Activated CD4-positive, alpha-beta T cell treated with anti-CD3 and anti-CD28 coated beads for 36 hours (primary cell): ENCODE results near the gene SLC16A11. TPM values are rescaled to one million over a fixed set of nuclear protein-coding genes. Genes with fewer than 3 reads are reported as not detected.
"Not testable (repeated sequence)": the region's sequence is repeated elsewhere in the genome, so short reads cannot be mapped to it uniquely, and the experiment has no call there.

ENCODE experiments used
- ATAC-seq: fragments of 200-7000 bp; cut with Tn5 transposase; one replicate; pipeline ENCODE4 v1.10.0; 2021; ENCODE audit warnings: mild to moderate bottlenecking, moderate library complexity
- CTCF ChIA-PET: fragments of 350-600 bp; sonication (Branson Sonifier 250); formaldehyde crosslinking; loops from one replicate; lab custom pipeline; 2021; ENCODE audit warnings: antibody characterized with exemption; lab: Charles Lee
- POLR2A ChIA-PET: fragments of 350-600 bp; sonication (Branson Sonifier 250); formaldehyde crosslinking; loops from one replicate; lab custom pipeline; 2021; ENCODE audit warnings: antibody characterized with exemption, inconsistent platforms; lab: Charles Lee
- DNase-seq: peaks from one replicate; pipeline ENCODE4 v3.0.0-alpha.2; 2020
- H3K27ac Mint-ChIP-seq: one replicate; pipeline ENCODE4 v1.8.0; 2021; ENCODE audit warnings: mixed read lengths
- H3K27me3 Mint-ChIP-seq: one replicate; pipeline ENCODE4 v1.8.0; 2021; ENCODE audit warnings: mixed read lengths
- H3K36me3 Mint-ChIP-seq: one replicate; pipeline ENCODE4 v1.8.0; 2021; ENCODE audit warnings: low read depth, mixed read lengths
- H3K4me1 Mint-ChIP-seq: one replicate; pipeline ENCODE4 v1.8.0; 2021; ENCODE audit warnings: mixed read lengths
- H3K4me3 Mint-ChIP-seq: one replicate; pipeline ENCODE4 v1.8.0; 2021; ENCODE audit warnings: mild to moderate bottlenecking, moderate library complexity, mixed read lengths
- H3K9me3 Mint-ChIP-seq: one replicate; pipeline ENCODE4 v1.8.0; 2021; ENCODE audit warnings: low read depth, mixed read lengths
- intact Hi-C, 2 experiments: fragments of 100-400 bp; cut with DNase I in 1 of 2; cut with micrococcal nuclease in 1 of 2; formaldehyde crosslinking; loops; one replicate each; pipeline versions ENCODE4 v1.14.2 to v1.15.1; 2022 to 2024; cut with DNase I, micrococcal nuclease
- total RNA-seq, 2 experiments: library from RNA; stranded (reverse); gene quantifications; one replicate each; pipeline ENCODE4 v1.2.3, GENCODE V29; 2021

The SLC16A11 gene
- total RNA-seq, 2 experiments from 2014 or later, result 1.2 to 1.5 TPM

- intact Hi-C loops, H3K36me3 Mint-ChIP-seq, H3K27ac Mint-ChIP-seq, ATAC-seq, POLR2A ChIA-PET, H3K27me3 Mint-ChIP-seq, DNase-seq, H3K4me3 Mint-ChIP-seq, H3K9me3 Mint-ChIP-seq: not testable (repeated sequence)
- CTCF ChIA-PET, result interaction anchor here (0.8 to 8.3 kb wide), 4 partner anchors 78 to 88 kb away, joined by 3 to 110 read pairs (median 20); no protein-coding TSS in a partner anchor
- H3K4me1 Mint-ChIP-seq, result peaks cover 23% of the 10 kb centered on the region
Observed at GRCh38 chr17:7050583-7050982, 6.7 kb upstream of the SLC16A11 start.

- Mint-ChIP-seq H3K9me3 (no peaks in the 10 kb centered on the region), H3K36me3 (no peaks in the 10 kb centered on the region), H3K27ac (no peak overlapping the region), H3K27me3 (peaks cover 3% of the 10 kb centered on the region), H3K4me1 (peaks cover 24% of the 10 kb centered on the region), H3K4me3 (no peak overlapping the region)
- intact Hi-C loops, result loop anchor here in 1 of 2 experiments (10.0 kb wide), 2 partner anchors 526 to 796 kb away; partner anchors contain the start of gene CD68
- DNase-seq (no peak), ATAC-seq (no peak)
- ChIA-PET CTCF (interaction anchor here (0.6 to 8.3 kb wide), 5 partner anchors 9 to 129 kb away, joined by 4 to 110 read pairs (median 4); no protein-coding TSS in a partner anchor), POLR2A (no interaction called here)
Observed at GRCh38 chr17:7048968-7049367, 5.1 kb upstream of the SLC16A11 start.

- H3K4me3 Mint-ChIP-seq, result peak overlapping the region; percentile 68
- H3K27ac Mint-ChIP-seq, result peak overlapping the region; percentile 59
- peaks cover 3% of the 10 kb centered on the region for H3K27me3 Mint-ChIP-seq
- DNase-seq (peak; percentile 68), ATAC-seq (peak; percentile 60)
- H3K9me3 Mint-ChIP-seq, result no peaks in the 10 kb centered on the region
- H3K36me3 Mint-ChIP-seq, result no peaks in the 10 kb centered on the region
- ChIA-PET POLR2A (interaction anchor here (0.6 to 1.2 kb wide), 5 partner anchors 12 to 436 kb away, joined by 3 to 4 read pairs (median 4); partner anchors contain the start of genes DVL2 and SLC16A13), CTCF (interaction anchor here (1.0 to 8.3 kb wide), 5 partner anchors 12 to 129 kb away, joined by 3 to 110 read pairs (median 12); partner anchors contain the start of gene SLC16A13)
- peaks cover 32% of the 10 kb centered on the region for H3K4me1 Mint-ChIP-seq
- intact Hi-C loops, result loop anchor here (1.0 to 10.0 kb wide), 7 partner anchors 13 to 797 kb away; partner anchors contain the start of genes CD68 (in 1 of the 2) and PHF23 (in 1 of the 2)
Observed at GRCh38 chr17:7047566-7047965, 3.7 kb upstream of the SLC16A11 start.

GRCh38 chr17:7046725-7047397 is 3.0 kb upstream of the SLC16A11 start:
- not testable (repeated sequence) for H3K9me3 Mint-ChIP-seq, H3K27me3 Mint-ChIP-seq, H3K36me3 Mint-ChIP-seq
- Mint-ChIP-seq H3K4me1 (peaks cover 37% of the 10 kb centered on the region), H3K27ac (peak overlapping the region; percentile 59), H3K4me3 (peak overlapping the region; percentile 68)
- intact Hi-C loops, result loop anchor here (1.0 to 10.0 kb wide), 12 partner anchors 13 to 798 kb away; partner anchors contain the start of genes CD68 (in 1 of the 2), PHF23 (in 1 of the 2) and SLC2A4 (in 1 of the 2)
- peak; percentile 8 for ATAC-seq
- DNase-seq, result peak; percentile 87
- ChIA-PET POLR2A (interaction anchor here (1.4 to 1.8 kb wide), 2 partner anchors 13 to 173 kb away, joined by 3 to 6 read pairs; partner anchors contain the start of genes ACADVL and DLG4), CTCF (interaction anchor here (0.6 to 8.3 kb wide), 31 partner anchors 8 to 685 kb away, joined by 3 to 136 read pairs (median 5); partner anchors contain the start of genes ACADVL, ASGR1, BCL6B and DLG4)

GRCh38 chr17:7046127-7046724 is 2.3 kb upstream of the SLC16A11 start:
- ChIA-PET POLR2A (interaction anchor here (0.7 to 2.4 kb wide), 6 partner anchors 11 to 611 kb away, joined by 3 to 15 read pairs (median 4); partner anchors contain the start of genes ACADVL, DLG4 and SLC16A13), CTCF (interaction anchor here (0.6 to 3.4 kb wide), 49 partner anchors 8 to 685 kb away, joined by 3 to 136 read pairs (median 4); partner anchors contain the start of genes ACADVL, ASGR1, BCL6B and CHRNB1)
- Mint-ChIP-seq H3K36me3 (no peaks in the 10 kb centered on the region), H3K4me1 (peaks cover 37% of the 10 kb centered on the region), H3K27me3 (peaks cover 3% of the 10 kb centered on the region), H3K9me3 (no peaks in the 10 kb centered on the region), H3K27ac (peak overlapping the region; percentile 59), H3K4me3 (peak overlapping the region; percentile 68)
- peak; percentile 34 for ATAC-seq
- intact Hi-C loops, result loop anchor here (1.0 to 10.0 kb wide), 10 partner anchors 90 to 799 kb away; partner anchors contain the start of genes CD68 (in 1 of the 2) and SLC2A4 (in 1 of the 2)
- DNase-seq, result peak; percentile 66

GRCh38 chr17:7045492-7046126 is 1.7 kb upstream of the SLC16A11 start:
- ChIA-PET POLR2A (interaction anchor here (0.7 to 2.4 kb wide), 6 partner anchors 10 to 611 kb away, joined by 3 to 15 read pairs (median 4); partner anchors contain the start of genes ACADVL, DLG4 and SLC16A13), CTCF (interaction anchor here (0.6 to 3.4 kb wide), 49 partner anchors 8 to 684 kb away, joined by 3 to 136 read pairs (median 4); partner anchors contain the start of genes ACADVL, ASGR1, BCL6B and CHRNB1)
- peaks cover 3% of the 10 kb centered on the region for H3K27me3 Mint-ChIP-seq
- H3K27ac Mint-ChIP-seq, result peak overlapping the region; percentile 59
- intact Hi-C loops, result loop anchor here (1.0 to 10.0 kb wide), 10 partner anchors 91 to 799 kb away; partner anchors contain the start of genes CD68 (in 1 of the 2) and SLC2A4 (in 1 of the 2)
- ATAC-seq (peak; percentile 31), DNase-seq (peak; percentile 57)
- H3K9me3 Mint-ChIP-seq, result no peaks in the 10 kb centered on the region
- no peaks in the 10 kb centered on the region for H3K36me3 Mint-ChIP-seq
- peaks cover 37% of the 10 kb centered on the region for H3K4me1 Mint-ChIP-seq
- H3K4me3 Mint-ChIP-seq, result peak overlapping the region; percentile 68

- intact Hi-C loops, result loop anchor here in 1 of 2 experiments (10.0 kb wide), 2 partner anchors 532 to 802 kb away; partner anchors contain the start of gene CD68
- DNase-seq, result no peak
- peak overlapping the region; percentile 70 for H3K4me3 Mint-ChIP-seq
- peaks cover 3% of the 10 kb centered on the region for H3K27me3 Mint-ChIP-seq
- H3K9me3 Mint-ChIP-seq, result no peaks in the 10 kb centered on the region
- no peak for ATAC-seq
- no peaks in the 10 kb centered on the region for H3K36me3 Mint-ChIP-seq
- CTCF ChIA-PET, result interaction anchor here (0.8 to 1.1 kb wide), 4 partner anchors 17 to 517 kb away, joined by 3 to 4 read pairs (median 3); no protein-coding TSS in a partner anchor
- H3K4me1 Mint-ChIP-seq, result peaks cover 41% of the 10 kb centered on the region
- POLR2A ChIA-PET, result no interaction called here
- H3K27ac Mint-ChIP-seq, result peak overlapping the region; percentile 42
Observed at GRCh38 chr17:7043182-7043496, 753 bp downstream of the SLC16A11 start.

GRCh38 chr17:7042501-7043181 is 1.3 kb downstream of the SLC16A11 start:
- H3K36me3 Mint-ChIP-seq, result no peaks in the 10 kb centered on the region
- intact Hi-C loops, result loop anchor here in 1 of 2 experiments (10.0 kb wide), 2 partner anchors 532 to 802 kb away; partner anchors contain the start of gene CD68
- H3K27ac Mint-ChIP-seq, result peak overlapping the region; percentile 83
- POLR2A ChIA-PET, result interaction anchor here (0.7 kb wide), 1 partner anchor 90 kb away, joined by 3 read pairs; no protein-coding TSS in a partner anchor
- ATAC-seq, result peak; percentile 27
- H3K4me3 Mint-ChIP-seq, result peak overlapping the region; percentile 70
- H3K9me3 Mint-ChIP-seq, result no peaks in the 10 kb centered on the region
- CTCF ChIA-PET, result interaction anchor here (0.8 to 1.2 kb wide), 7 partner anchors 17 to 132 kb away, joined by 3 to 6 read pairs (median 3); no protein-coding TSS in a partner anchor
- peaks cover 43% of the 10 kb centered on the region for H3K4me1 Mint-ChIP-seq
- peak; percentile 76 for DNase-seq
- peaks cover 3% of the 10 kb centered on the region for H3K27me3 Mint-ChIP-seq

- Mint-ChIP-seq H3K27ac (peak overlapping the region; percentile 83), H3K9me3 (no peaks in the 10 kb centered on the region), H3K4me1 (peaks cover 37% of the 10 kb centered on the region), H3K4me3 (peak overlapping the region; percentile 70), H3K36me3 (no peaks in the 10 kb centered on the region), H3K27me3 (peaks cover 3% of the 10 kb centered on the region)
- ChIA-PET POLR2A (interaction anchor here (0.6 to 0.7 kb wide), 2 partner anchors 91 to 94 kb away, joined by 3 to 7 read pairs; no protein-coding TSS in a partner anchor), CTCF (interaction anchor here (0.9 to 1.2 kb wide), 6 partner anchors 16 to 131 kb away, joined by 3 to 6 read pairs (median 4); no protein-coding TSS in a partner anchor)
- intact Hi-C loops, result loop anchor here in 1 of 2 experiments (10.0 kb wide), 2 partner anchors 533 to 803 kb away; partner anchors contain the start of gene CD68
- ATAC-seq (no peak), DNase-seq (no peak)
Observed at GRCh38 chr17:7041607-7042500, 2.0 kb downstream of the SLC16A11 start.
